ENCODE data around the gene TRERF1.

The TRERF1 gene

DNA sequence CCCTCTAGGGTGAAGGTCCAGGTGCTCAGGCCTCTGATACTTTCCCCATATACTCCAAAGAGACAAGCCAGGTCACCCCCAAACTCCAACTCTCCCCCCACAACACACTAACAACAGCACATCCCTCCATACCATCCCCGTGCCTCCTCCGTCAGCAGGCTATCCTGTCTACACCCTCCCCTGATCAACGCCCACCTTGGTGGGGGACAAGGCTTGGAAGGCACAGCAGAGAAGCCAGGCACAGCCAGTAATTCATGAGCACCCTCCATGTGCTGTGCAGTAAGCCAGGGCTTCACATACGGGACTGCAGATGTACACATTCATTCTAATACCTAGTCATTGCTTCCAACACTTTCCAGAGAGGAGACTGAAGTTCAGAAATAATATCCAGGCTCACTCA, 57.6 kb downstream of the TRERF1 start:
- DNase-seq: no peak

DNA sequence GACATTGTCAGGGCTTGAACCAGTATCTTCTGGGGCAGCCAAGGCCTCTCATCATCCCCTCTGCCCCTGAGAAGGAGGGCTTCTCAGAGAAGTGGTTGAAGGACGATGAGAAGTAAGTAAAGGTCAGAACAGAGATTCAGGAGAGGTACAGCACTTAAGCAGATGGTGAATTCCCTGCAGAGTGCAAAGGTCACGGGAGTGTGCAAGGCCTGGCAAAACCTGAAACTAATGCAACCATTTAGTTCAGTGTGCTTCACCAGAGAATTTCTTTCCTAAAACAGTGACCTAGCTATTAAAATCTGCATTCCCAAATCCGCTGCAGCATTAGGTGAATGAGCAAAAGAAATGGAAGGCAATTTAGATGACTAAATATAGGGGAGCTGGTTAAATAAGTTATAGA, 58.4 kb downstream of the TRERF1 start:
- DNase-seq: no peak

DNA sequence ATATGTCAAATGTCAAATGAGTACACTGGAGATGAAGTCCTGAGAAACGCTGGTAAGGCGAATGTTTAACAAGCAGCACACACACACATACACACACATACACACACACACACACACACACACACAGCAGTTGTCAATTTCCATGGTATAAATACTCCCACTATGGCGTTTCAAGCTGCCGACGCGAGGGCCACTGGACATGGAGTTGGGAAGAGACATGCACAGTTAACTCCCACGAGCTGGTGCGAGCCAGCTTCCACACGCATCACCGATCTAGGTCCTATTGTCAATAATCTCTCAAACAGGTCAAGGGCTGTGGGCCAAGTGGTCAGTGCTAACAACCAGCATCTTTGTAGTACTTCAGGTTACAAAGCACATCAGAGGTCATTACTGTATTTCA, 58.9 kb downstream of the TRERF1 start:
- DNase-seq: no peak

DNA sequence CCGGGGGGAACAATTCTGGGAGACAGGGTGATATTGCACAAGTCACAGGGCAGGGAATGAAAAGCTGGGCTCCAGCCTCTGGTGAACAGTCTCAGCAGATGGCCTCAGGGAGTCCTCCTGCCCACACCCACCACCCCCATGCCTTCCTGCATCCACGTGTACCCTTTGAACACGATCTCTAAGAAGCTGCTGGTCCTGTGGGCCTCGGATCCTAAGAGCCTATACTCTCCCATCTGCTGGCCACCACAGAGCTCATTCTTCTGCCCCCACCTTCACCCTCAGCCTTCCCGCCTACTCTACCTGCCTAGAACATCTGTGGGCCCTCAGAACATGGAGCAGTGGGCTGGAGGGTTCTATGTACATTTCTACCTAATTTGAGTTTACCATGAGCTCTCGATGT, 60.3 kb downstream of the TRERF1 start:
- no peak for DNase-seq

DNA sequence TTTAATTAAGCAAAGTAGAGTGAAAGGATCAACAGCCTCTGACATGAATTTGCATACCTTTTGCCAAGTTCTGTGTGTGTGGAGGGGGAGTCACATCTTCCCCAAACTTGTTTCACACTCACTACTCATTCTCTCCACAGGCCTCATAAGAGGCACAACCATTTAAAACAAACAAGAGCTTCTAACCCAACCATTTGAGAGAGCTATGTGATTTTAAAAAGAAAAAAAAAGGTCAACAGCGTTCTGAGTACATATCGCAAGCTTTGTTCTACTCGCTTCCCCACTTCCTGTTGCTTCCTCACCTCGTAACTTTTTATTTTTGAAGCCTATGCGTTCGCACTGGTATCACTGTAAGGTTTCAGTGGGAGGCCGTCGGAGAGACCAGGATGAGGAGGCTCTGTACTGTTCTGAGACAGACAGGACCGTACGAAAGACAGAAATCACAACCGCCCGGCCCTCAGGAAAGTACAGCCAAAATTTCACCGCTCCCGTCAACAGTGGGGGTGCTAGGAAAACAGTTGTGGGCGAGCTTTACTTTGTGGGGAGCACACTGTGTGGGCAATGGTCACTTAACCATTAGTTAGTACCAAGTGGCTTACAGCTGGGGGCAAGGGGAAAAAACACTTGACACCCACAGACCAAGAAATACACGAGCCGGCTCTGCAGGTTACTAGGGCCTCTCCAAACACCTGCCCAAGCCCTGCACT, 61.3 kb downstream of the TRERF1 start:
- no peak for DNase-seq

DNA sequence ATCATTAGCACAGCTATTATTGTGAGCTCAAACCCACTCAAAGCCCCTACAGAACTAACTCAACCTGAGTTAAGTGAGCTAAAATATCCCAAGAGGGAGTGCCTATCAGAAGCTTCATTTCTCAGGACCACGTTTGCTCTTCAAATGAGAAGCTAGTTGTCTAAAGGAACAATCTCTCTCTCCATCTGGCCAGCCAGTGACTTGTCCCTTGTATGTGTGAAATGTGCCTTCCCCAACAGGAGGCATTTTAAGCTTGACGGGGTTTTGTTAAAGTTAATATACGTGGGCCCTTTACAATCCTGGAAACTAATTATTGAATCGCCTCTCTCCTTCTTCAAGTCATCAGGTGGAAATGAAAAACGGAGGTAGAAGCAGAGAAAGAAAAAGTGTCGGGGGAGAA, 62.0 kb downstream of the TRERF1 start:
- no peak for DNase-seq

DNA sequence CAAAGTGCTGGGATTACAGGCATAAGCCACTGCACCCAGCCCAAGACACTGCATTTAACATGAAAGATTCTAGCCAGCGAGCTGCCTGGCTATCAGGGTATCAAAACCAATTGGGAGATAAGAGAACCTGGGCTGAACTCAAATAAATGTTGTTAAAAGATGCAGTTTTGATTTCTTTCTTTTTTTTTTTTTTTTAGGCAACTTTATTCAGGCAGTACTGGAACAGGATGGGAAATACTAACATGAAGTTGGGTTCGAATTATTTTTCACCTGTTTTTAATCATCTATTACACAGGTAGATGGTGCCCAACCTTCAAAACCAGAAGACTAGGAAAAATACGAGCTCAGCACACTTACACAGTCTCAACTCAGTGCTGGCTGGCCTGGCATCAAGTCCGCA, 63.7 kb downstream of the TRERF1 start:
- no peak for DNase-seq

DNA sequence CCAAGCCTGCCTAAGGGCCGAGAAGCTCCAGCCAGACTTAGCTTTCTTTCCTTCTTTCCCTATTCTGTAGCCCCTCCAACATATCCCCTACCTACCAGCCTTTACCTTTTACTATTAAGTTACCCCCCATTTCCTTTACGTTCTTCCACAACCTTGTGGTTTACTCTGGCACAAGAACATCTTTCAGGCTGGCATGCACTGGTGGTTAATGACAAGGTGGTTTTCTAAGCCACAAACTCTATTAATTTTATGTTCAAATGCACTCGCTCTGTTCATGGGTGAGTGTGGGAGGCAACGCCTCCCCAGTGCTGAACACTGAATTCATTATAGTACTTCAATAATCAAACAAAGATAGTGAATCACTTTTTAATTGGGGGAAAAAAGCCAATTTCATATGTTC, 64.4 kb downstream of the TRERF1 start:
- no peak for DNase-seq

DNA sequence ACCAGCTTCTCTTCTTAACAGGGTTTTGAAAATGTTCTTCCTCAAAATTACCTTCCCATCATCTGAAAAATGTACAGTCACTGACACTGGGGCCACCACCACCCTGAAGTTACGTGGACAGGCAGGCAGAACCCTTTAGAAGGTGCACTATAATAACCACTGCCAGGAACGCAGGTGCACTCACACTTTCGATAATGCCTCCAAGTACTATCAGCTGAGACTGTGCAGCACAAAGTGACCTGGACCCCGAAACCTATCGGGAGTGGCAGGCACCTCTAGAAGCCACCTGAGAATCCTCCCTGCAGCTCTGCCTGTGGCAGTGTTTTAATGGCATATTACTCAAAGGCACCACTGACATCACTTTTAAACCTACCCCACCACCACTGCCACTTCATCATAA, 66.4 kb downstream of the TRERF1 start:
- no peak for DNase-seq

DNA sequence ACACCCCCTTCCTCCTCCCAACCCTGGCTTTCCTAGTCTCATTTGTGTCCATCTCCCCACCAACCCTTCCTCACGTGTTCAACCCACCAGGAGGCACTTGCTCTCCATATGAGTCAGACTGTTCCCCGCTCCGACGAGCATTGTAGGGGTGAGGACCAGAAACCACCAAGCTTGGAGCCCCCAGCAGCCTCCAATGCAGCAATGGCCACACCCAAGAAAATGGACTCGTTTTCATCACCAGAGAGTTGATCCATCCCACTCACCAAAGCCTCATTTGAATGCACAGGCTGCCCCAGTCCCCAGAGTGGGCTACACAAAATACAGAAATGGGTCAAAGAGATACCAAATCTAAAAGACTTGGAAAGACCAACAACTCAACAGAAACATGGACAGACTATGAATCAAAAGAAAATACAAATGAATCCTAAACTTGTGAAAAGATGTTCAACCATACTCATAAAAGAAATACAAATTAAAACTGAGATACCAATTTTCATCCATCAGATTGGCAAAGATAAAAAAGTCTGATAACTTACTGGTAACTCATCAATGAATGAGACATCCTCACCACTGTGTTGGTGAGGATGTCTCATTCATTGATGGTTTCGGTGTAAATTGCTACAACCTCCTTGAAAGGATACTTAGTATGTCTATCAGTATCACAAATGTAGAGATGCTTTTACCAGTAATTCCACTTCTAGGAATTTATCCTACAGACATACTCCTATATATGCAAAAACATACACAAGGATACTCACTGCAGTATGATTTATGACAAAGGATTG, 68.1 kb downstream of the TRERF1 start:
- DNase-seq: no peak

DNA sequence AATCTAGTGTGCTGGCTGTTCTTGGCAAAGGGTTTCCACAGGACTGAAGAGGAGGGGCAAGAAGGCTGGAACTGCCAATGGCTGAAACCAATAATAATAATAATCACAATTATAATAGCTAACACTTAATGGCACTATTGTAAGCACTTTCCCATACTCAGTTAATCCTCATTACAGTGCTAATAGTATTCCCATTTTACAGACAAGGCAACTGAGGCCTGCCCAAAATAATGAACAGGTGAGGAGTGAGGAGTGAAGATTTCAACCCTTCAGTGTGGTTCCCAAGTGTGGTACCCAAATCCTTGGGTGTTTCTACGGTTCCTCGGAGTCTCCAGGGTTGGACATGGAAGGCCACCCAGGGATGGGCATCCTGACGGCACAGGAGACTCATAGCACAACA, 69.9 kb downstream of the TRERF1 start:
- no peak for DNase-seq

DNA sequence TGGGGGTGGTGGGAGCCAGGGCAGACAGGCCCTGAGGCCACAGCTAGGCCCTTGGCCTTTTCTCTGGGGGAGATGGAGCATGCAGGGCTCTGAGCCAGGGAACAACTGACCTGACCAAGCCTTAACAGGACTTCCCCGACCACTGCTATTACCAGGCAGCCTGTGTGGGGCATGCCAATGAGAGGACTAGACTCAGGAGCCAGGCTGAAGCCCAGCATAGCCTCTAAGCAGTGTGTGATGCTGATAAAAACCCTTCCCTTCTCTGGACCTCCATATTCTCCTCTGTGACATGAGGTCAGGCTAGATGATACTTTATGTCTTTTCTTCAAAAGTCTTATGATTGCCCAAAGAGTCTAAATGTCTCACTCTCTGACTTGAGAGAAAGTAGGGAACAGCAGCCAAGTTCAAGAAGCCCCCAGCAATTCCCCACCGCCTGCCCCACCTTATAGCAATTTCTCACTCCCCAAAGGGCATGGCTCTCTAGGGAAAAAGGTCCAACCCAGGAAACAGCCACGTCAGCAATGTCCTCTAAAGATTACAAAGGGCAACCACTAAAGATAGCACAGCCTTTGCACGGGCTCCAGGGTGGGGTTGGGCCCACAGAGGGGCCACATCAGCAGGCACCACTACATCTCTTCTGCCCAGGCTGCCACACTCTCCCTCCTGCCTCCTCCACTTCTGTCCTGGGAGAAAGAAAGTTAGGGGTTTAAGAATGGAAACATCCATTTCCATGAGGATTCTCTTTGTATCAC, 71.3 kb downstream of the TRERF1 start:
- no peak for DNase-seq

DNA sequence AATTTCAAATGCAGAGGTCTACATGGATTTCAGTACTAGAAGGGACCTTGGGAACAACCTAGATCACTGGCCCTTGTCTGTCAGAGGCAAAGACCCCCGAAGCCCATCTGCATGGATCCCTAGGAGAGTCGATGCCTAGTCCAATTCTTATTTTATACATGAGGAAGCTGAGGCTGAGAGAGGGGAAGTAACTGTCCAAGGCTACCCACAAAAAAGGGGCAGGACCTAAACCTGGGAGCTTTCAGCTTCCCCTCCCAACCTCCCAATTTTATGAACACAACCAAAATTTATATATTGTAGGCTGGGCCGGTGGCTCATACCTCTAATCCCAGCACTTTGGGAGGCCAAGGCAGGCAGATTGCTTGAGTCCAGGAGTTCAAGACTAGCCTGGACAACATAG, 73.2 kb downstream of the TRERF1 start:
- DNase-seq: no peak

DNA sequence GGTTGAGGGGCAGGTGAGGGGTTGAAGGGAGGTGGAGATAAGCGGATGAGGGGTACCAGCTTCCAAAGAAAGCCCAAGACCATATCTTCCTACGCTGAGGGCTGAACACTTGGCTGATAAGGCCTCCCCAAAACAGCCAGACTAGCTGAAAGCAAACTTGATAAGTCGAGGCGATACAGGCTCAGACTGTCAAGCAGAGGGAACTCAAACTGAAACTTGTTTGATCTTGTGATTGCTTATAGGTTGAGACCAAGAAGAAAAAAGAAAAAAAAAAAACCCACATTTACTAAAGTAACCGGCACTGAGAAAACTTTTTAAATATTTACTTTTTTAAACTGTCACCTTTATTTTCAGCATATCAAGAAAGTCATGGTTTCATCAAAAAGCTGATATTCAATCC, 73.6 kb downstream of the TRERF1 start:
- DNase-seq: no peak

DNA sequence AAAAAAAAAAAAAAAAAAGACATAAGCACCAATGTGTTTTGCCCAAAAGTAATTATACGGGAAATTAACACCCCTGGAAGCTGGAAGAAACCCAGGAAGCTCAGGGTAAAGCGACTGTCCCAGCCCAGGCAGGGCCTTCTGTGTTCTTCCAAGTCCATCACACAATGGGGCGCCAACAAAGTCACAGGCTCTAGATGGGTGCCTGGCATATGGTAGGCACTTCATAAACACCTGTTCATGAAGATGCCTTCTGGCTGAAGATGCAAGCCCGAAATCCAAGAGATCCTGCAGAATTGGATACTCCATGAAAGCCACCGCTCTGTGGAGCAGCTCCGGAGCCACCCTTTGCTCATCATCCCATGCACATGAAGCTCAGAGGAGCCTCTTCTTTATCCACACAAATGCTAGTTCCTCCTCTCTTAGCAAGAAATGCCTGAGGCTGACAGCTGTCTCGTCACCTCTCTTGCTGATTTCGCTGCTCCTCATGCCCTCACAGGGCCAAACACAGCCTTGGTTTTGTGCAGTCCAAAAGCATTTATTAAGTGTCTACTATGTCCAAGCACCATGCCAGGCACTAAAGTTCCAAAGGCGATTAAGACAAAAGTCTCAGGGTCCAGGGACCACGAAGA, 76.6 kb downstream of the TRERF1 start:
- DNase-seq: no peak

DNA sequence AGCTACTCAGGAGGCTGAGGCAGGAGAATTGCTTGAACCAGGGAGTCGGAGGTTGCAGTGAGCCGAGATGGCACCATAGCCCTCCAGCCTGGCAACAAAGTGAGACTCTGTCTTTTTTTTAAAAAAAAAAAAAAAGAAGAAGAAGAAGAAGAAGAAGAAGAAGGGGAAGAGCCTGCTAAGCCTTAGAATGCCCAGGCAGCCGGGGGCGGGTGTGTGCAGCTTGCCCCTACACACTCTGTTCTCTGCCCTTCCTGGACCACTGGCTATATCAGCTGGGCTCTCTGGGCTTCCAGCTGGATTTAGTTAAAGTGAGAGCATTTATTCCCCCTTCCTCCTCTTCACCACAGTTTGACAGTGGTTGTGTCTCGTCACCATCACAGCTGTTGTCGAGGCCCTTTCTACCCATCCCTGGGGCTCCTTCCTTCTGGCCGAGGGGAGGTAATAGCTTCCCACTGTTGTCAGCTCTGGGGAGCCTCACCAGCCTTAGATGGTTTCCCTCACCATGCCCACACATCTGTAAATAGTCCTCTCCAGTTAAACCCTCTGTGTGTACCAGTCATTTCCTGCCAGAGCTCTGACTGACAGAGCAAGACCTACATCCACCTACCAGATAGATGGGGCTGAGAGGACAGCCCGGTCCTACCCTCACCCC, 77.6 kb downstream of the TRERF1 start:
- no peak for DNase-seq

DNA sequence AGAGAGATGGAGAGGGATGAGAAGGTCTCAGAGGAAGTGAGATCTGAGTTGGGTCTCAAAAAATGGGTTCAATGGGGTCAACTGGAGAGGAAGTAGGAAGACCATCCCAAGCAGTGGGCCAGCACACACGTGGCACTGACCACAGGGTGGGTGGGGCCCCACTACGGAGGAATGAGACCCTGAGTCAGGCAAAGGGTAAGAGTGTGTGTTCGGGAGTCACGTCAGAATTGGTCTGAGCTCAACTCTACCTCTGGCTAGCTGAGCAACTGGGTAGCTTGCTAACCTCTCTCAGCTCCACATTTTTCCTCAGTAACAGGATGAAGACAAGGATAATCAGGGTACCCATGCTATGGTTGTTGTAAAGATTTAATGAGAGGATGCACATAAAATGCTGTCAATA, 79.0 kb downstream of the TRERF1 start:
- no peak for DNase-seq

DNA sequence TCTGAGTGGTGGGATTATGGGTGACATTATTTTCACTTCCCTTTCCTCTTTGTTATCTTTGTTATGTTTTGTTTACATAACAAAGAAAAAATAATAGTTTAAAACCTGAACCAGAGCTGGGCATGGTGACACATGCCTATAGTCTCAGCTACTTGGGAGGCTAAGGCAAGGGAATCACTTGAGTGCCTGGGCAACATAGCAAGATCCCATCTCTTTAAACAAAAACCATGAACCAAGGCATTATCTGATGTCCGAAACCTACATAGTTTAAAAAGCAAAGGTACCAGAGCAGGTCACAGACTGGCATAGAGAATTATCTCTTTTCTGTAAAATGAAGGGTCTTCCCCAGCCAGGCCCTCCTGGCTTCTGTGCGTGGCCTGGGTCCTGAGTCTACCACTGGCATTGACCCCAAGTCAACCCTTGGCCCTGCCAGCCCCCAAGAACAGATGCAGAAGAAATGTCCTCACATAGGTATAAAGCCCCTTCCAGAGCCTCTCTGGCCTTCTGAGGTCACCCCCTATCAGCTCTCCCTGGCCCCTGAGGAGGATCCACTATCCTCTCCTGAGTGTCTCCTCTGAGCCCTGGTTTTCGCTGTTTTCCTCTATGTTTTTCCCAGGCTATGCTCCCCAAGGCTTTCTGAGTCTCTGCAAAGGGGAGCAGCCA, 81.3 kb downstream of the TRERF1 start:
- no peak for DNase-seq

DNA sequence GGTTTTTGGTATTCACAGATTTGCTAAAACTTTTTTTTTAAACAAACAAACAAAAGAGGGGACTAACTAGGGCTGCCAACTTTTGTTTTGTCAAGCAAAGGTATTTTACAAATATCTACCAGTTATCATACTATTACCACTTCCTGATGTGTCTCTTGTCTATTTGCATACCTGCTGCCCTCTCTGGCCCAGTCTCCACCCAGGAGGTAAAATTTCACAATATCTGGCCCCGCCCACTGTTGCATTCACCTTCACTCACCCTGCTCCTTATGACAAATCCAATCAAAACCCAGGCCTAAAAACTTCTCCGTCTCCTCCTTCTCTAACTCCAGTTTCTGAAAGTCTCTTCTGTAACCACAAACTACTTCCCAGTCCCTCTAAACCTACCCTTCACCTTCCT, 82.2 kb downstream of the TRERF1 start:
- no peak for DNase-seq

DNA sequence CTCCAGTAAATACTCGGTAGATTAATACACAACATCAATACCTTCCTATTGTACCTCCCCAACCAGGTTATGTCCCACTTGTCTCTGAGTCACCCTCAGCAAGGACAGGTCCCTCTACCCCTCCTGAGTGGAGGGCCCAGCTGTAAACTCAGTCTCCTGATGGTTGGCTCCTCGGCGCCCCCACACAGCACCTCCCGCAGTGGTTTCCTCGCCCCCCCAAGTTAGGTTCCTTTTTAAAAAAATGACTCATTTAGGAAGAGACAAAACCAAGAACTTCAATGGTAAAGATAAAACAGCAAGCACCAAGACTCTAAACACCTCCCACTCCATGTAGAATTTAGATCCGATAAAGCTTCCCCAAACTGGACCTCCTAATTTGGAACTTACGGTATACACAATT, 83.5 kb downstream of the TRERF1 start:
- DNase-seq: no peak

DNA sequence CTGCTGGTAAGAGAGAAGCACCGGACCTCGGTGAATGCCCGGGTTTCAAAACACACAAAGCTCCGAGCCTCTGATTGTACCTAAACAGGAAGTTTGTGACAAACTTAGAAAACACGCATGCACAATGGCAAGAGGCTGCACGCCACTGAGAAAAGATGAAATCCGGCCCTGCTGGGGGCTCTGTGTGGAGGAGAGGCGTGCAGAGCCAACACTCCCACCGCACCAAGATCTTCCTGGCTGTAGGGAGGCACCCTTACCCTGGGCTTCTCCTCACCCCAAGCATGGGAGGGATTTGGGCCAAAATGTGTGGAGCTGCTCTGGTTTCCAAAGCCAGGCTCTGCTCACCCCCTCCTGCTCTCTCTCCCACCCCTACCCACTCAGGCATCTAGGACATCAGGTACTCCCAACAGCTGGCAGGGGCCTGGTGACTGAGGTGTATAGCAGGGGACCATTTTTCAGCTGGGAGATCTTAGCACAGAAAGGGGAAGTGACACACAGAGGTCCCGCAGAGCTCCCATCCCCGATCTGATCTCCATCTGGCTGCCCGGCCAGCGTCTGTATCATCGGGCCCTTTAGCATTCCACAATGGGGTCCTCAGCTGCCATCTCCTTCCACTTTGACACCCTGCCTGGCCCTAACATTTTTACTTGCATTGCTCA, 84.2 kb downstream of the TRERF1 start:
- no peak for DNase-seq

DNA sequence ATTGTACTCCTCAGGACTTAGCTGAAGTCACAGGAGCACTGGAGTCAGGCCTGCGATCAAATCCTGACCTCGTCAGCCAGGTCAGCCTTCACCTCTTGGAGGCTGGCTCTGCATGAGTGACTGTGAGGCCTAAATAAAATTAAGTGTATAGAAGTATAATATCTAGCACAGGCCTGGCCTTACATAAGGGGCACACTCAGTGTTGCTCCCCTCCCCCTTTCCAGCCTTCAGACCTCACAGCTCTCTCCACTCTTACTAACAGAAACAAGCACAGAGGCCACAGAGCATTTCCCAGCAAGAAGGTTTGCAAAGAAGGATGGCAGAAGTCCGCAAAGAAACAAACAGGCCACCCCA, 84.8 kb downstream of the TRERF1 start:
- no peak for DNase-seq

All from GOT3 (cell line).